SK-N-SH treated with all-trans-retinoic acid at 6 μM for 48 hours (cell line): Measurements from ENCODE around the gene SFRP2.

Experiments
- ATAC-seq: fragments of 200-7000 bp; cut with Tn5 transposase; 3 replicates; pipeline ENCODE4 v1.9.1; 2020; ENCODE audit warnings: mild to moderate bottlenecking, moderate library complexity
- ARNTL ChIP-seq: fragments of 450-650 bp; formaldehyde crosslinking; IDR thresholded peaks from 2 replicates; pipeline ENCODE4 v1.5.0; 2020; ENCODE audit warnings: low read depth, mild to moderate bottlenecking, moderate library complexity, borderline replicate concordance
- CREB5 ChIP-seq: fragments of 250-450 bp; sonication (Bioruptor Pico); IDR thresholded peaks from 2 replicates; pipeline ENCODE4 v1.5.1; 2020; ENCODE audit warnings: low read depth, mild to moderate bottlenecking, moderate library complexity
- CSDC2 ChIP-seq: fragments of 250-450 bp; sonication (Bioruptor Pico); IDR thresholded peaks from 2 replicates; pipeline ENCODE4 v1.5.0; 2020; ENCODE audit warnings: mild to moderate bottlenecking, moderate library complexity
- GLIS3 ChIP-seq: fragments of 250-450 bp; sonication (Bioruptor Pico); IDR thresholded peaks from 2 replicates; pipeline ENCODE4 v1.5.0; 2020; ENCODE audit warnings: mild to moderate bottlenecking, moderate library complexity
- ISL1 ChIP-seq: fragments of 250-450 bp; sonication (Bioruptor Pico); IDR thresholded peaks from 2 replicates; pipeline ENCODE4 v2.1.2; 2022; ENCODE audit warnings: mild to moderate bottlenecking, moderate library complexity
- OSR1 ChIP-seq: fragments of 250-450 bp; sonication (Bioruptor Pico); IDR thresholded peaks from 2 replicates; pipeline ENCODE4 v1.8.0; 2022; ENCODE audit warnings: moderate library complexity, mild to moderate bottlenecking, inconsistent platforms
- PPARA ChIP-seq: fragments of 250-450 bp; sonication (Bioruptor Pico); IDR thresholded peaks from 2 replicates; pipeline ENCODE4 v1.5.0; 2020; ENCODE audit warnings: mild to moderate bottlenecking, borderline replicate concordance
- RARB ChIP-seq: fragments of 250-450 bp; sonication (Bioruptor Pico); IDR thresholded peaks from 2 replicates; pipeline ENCODE4 v1.8.0; 2021; ENCODE audit warnings: mild to moderate bottlenecking, moderate library complexity
- SNAI2 ChIP-seq: fragments of 250-450 bp; sonication (Bioruptor Pico); IDR thresholded peaks from 2 replicates; pipeline ENCODE4 v1.5.0; 2020; ENCODE audit warnings: mild to moderate bottlenecking, moderate library complexity
- TCF4 ChIP-seq: fragments of 250-450 bp; sonication (Bioruptor Pico); IDR thresholded peaks from 2 replicates; pipeline ENCODE4 v1.8.0; 2021; ENCODE audit warnings: mild to moderate bottlenecking, moderate library complexity, borderline replicate concordance
- TOX ChIP-seq: fragments of 250-450 bp; sonication (Bioruptor Pico); IDR thresholded peaks from 2 replicates; pipeline ENCODE4 v1.8.0; 2021; ENCODE audit warnings: mild to moderate bottlenecking, moderate library complexity, borderline replicate concordance
- ZC3H10 ChIP-seq: fragments of 250-450 bp; sonication (Bioruptor Pico); IDR thresholded peaks from 2 replicates; pipeline ENCODE4 v1.5.1; 2021; ENCODE audit warnings: mild to moderate bottlenecking, moderate library complexity
- ZFP3 ChIP-seq: fragments of 250-450 bp; sonication (Bioruptor Pico); IDR thresholded peaks from 2 replicates; pipeline ENCODE4 v1.5.0; 2020; ENCODE audit warnings: mild to moderate bottlenecking, moderate library complexity
- ZFP30 ChIP-seq: fragments of 450-650 bp; formaldehyde crosslinking; IDR thresholded peaks from 2 replicates; pipeline ENCODE4 v1.5.0; 2022; ENCODE audit warnings: mild to moderate bottlenecking, moderate library complexity
- ZNF565 ChIP-seq: fragments of 450-650 bp; formaldehyde crosslinking; conservative IDR thresholded peaks from 2 replicates; pipeline ENCODE4 v1.5.0; 2020; ENCODE audit warnings: low read depth, mild to moderate bottlenecking, moderate library complexity
- ZNF70 ChIP-seq: fragments of 450-650 bp; formaldehyde crosslinking; IDR thresholded peaks from 2 replicates; pipeline ENCODE4 v1.5.0; 2020; ENCODE audit warnings: mild to moderate bottlenecking, moderate library complexity
- ZNF8 ChIP-seq: fragments of 450-650 bp; formaldehyde crosslinking; IDR thresholded peaks from 2 replicates; pipeline ENCODE4 v1.5.0; 2020; ENCODE audit warnings: mild to moderate bottlenecking, moderate library complexity
- TF ChIP-seq, protein P1 (sequence below): fragments of 250-450 bp; sonication (Bioruptor Pico); IDR thresholded peaks from 2 replicates; pipeline ENCODE4 v1.8.0; 2021; ENCODE audit warnings: low read depth, mild to moderate bottlenecking, moderate library complexity, borderline replicate concordance
- TF ChIP-seq, protein P2 (sequence below): fragments of 250-450 bp; sonication (Bioruptor Pico); IDR thresholded peaks from 2 replicates; pipeline ENCODE4 v1.5.0; 2020; ENCODE audit warnings: mild to moderate bottlenecking, moderate library complexity
- TF ChIP-seq, protein P3 (sequence below): fragments of 250-450 bp; sonication (Bioruptor Pico); IDR thresholded peaks from 2 replicates; pipeline ENCODE4 v1.5.1; 2021; ENCODE audit warnings: mild to moderate bottlenecking, moderate library complexity
- TF ChIP-seq, protein P4 (sequence below): fragments of 250-450 bp; sonication (Bioruptor Pico); IDR thresholded peaks from 2 replicates; pipeline ENCODE4 v1.8.0; 2020; ENCODE audit warnings: mild to moderate bottlenecking, moderate library complexity, borderline replicate concordance

SFRP2 gene

DNA sequence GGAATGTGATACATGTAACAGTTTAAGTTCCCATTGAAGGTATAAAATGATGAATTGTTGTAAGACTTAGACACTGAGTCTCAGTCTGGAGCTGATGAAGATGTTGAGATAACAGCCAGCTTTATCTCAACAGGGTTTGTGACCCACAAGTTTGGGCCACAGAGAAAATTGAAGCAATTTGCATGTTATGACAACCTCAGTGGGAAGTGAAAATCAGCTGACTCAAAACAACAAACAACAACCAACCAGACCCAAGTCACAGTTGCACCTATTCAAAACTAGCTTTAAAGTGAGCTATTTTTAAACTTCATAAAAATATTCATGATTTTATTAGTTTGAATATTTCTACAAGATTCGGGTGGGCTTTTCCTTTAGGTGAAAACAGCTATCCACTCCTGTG is 8.0 kb downstream of the SFRP2 start:
- no peak for TF ChIP-seq GLIS3
- TF ChIP-seq ZNF8 (CRISPR knock-in tag) = no peak
- no peak for TF ChIP-seq SNAI2
- TF ChIP-seq OSR1 = no peak
- no peak for TF ChIP-seq RARB (CRISPR knock-in tag)
- TF ChIP-seq TCF4 = no peak
- TF ChIP-seq, protein P1, sequence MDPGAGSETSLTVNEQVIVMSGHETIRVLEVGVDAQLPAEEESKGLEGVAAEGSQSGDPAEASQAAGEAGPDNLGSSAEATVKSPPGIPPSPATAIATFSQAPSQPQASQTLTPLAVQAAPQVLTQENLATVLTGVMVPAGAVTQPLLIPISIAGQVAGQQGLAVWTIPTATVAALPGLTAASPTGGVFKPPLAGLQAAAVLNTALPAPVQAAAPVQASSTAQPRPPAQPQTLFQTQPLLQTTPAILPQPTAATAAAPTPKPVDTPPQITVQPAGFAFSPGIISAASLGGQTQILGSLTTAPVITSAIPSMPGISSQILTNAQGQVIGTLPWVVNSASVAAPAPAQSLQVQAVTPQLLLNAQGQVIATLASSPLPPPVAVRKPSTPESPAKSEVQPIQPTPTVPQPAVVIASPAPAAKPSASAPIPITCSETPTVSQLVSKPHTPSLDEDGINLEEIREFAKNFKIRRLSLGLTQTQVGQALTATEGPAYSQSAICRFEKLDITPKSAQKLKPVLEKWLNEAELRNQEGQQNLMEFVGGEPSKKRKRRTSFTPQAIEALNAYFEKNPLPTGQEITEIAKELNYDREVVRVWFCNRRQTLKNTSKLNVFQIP (CRISPR knock-in tag) = no peak
- no peak for TF ChIP-seq TOX (CRISPR knock-in tag)
- TF ChIP-seq, protein P2, sequence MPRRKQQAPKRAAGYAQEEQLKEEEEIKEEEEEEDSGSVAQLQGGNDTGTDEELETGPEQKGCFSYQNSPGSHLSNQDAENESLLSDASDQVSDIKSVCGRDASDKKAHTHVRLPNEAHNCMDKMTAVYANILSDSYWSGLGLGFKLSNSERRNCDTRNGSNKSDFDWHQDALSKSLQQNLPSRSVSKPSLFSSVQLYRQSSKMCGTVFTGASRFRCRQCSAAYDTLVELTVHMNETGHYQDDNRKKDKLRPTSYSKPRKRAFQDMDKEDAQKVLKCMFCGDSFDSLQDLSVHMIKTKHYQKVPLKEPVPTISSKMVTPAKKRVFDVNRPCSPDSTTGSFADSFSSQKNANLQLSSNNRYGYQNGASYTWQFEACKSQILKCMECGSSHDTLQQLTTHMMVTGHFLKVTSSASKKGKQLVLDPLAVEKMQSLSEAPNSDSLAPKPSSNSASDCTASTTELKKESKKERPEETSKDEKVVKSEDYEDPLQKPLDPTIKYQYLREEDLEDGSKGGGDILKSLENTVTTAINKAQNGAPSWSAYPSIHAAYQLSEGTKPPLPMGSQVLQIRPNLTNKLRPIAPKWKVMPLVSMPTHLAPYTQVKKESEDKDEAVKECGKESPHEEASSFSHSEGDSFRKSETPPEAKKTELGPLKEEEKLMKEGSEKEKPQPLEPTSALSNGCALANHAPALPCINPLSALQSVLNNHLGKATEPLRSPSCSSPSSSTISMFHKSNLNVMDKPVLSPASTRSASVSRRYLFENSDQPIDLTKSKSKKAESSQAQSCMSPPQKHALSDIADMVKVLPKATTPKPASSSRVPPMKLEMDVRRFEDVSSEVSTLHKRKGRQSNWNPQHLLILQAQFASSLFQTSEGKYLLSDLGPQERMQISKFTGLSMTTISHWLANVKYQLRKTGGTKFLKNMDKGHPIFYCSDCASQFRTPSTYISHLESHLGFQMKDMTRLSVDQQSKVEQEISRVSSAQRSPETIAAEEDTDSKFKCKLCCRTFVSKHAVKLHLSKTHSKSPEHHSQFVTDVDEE = no peak
- no peak for TF ChIP-seq ZFP3
- no peak for TF ChIP-seq ZC3H10
- no peak for TF ChIP-seq ZNF70 (CRISPR knock-in tag)
- TF ChIP-seq, all 23 proteins: peak for 0
- no peak for ATAC-seq

GRCh38 chr4:153780221-153780620 is 8.7 kb downstream of the SFRP2 start:
- TF ChIP-seq RARB (CRISPR knock-in tag) = no peak
- TF ChIP-seq GLIS3 = no peak
- TF ChIP-seq TOX (CRISPR knock-in tag) = no peak
- TF ChIP-seq ZC3H10 = no peak
- TF ChIP-seq ARNTL = no peak
- TF ChIP-seq OSR1 = no peak
- no peak for TF ChIP-seq ZNF70 (CRISPR knock-in tag)
- TF ChIP-seq PPARA (CRISPR knock-in tag) = no peak
- TF ChIP-seq SNAI2 = no peak
- TF ChIP-seq ISL1 = no peak
- no peak for TF ChIP-seq ZNF565
- TF ChIP-seq ZFP30 (CRISPR knock-in tag) = no peak
- no peak for TF ChIP-seq ZNF8 (CRISPR knock-in tag)
- no peak for TF ChIP-seq ZFP3
- TF ChIP-seq, protein P3, sequence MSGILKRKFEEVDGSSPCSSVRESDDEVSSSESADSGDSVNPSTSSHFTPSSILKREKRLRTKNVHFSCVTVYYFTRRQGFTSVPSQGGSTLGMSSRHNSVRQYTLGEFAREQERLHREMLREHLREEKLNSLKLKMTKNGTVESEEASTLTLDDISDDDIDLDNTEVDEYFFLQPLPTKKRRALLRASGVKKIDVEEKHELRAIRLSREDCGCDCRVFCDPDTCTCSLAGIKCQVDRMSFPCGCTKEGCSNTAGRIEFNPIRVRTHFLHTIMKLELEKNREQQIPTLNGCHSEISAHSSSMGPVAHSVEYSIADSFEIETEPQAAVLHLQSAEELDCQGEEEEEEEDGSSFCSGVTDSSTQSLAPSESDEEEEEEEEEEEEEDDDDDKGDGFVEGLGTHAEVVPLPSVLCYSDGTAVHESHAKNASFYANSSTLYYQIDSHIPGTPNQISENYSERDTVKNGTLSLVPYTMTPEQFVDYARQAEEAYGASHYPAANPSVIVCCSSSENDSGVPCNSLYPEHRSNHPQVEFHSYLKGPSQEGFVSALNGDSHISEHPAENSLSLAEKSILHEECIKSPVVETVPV (CRISPR knock-in tag) = no peak
- TF ChIP-seq CREB5 (CRISPR knock-in tag) = no peak
- TF ChIP-seq, protein P1 (CRISPR knock-in tag) = no peak
- TF ChIP-seq, protein P2 = no peak
- no peak for TF ChIP-seq CSDC2 (CRISPR knock-in tag)
- TF ChIP-seq, protein P4, sequence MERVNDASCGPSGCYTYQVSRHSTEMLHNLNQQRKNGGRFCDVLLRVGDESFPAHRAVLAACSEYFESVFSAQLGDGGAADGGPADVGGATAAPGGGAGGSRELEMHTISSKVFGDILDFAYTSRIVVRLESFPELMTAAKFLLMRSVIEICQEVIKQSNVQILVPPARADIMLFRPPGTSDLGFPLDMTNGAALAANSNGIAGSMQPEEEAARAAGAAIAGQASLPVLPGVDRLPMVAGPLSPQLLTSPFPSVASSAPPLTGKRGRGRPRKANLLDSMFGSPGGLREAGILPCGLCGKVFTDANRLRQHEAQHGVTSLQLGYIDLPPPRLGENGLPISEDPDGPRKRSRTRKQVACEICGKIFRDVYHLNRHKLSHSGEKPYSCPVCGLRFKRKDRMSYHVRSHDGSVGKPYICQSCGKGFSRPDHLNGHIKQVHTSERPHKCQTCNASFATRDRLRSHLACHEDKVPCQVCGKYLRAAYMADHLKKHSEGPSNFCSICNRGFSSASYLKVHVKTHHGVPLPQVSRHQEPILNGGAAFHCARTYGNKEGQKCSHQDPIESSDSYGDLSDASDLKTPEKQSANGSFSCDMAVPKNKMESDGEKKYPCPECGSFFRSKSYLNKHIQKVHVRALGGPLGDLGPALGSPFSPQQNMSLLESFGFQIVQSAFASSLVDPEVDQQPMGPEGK (CRISPR knock-in tag) = no peak
- TF ChIP-seq, all 23 proteins: peak for 0
- no peak for ATAC-seq
